ENCODE results near the gene AGAP3. TPM values are rescaled to one million over a fixed set of nuclear protein-coding genes. Genes with fewer than 3 reads are reported as not detected.
A peak's percentile ranks its signal among the peaks of the same experiment; 100 is the strongest.

Gene AGAP3
- total and polyA plus RNA-seq, 2 donors from 2014 or later: 35.8 to 64.4 TPM

DNA sequence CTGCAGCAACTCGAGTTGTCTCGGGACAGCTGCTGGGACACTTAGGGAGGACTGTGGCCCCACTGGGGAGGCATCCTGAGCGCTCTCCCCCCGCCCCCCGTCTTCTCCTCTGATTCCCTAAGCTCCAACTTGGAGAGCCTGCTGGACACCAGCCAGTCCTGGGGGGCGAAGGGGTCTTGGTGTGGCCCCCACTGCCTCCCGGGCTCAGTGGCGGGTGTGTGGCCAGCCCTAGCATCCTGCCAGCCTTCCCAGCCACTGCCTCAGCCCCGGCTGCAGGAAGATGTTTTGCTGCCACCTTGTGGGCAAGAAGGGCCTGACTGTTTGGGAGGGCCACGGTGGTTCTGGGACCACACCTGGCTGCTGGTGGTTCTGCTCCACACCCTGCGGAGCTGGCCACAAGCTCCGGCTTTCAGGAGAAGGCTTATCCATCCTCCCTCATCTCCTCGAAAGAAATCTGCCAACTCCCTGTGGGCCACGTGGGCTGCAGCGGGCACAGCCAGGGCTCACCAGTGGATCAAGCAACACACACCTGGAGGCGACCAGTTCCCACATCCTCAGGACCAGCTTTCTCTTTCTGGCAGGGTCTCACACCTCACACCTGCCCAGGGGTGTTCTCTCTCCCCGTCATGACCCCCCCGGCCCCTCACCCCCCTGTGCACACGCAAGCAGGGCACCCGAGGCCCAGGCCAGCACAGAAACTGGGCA is 24.8 kb downstream of the AGAP3 start:
- FAIRE-seq (no peak), DNase-seq (peak; percentile 78 to 89 (median 83))
- Histone ChIP-seq H3K4me3 (ENCODE audit: low read length in 3 of 3) (no peak overlapping the region), H3K27me3 (ENCODE audit: control insufficient read depth, insufficient read depth, low read length) (no peaks in the 10 kb centered on the region), H3K9me3 (ENCODE audit: control insufficient read depth in 2 of 3, insufficient read depth in 1 of 3, low read length in 3 of 3) (no peaks in the 10 kb centered on the region), H3K27ac (ENCODE audit: low read depth in 2 of 2, low read length in 2 of 2) (no peak overlapping the region), H3K9ac (ENCODE audit: low read length in 3 of 3) (no peak overlapping the region), H3K4me1 (ENCODE audit: control insufficient read depth in 2 of 3, insufficient read depth in 2 of 3, low read depth in 1 of 3, low read length in 3 of 3) (no peaks in the 10 kb centered on the region), H3K36me3 (ENCODE audit: control insufficient read depth in 2 of 3, insufficient read depth in 3 of 3, low read length in 3 of 3) (no peaks in the 10 kb centered on the region)
- intact Hi-C loops (cut with DNase I): loop anchor here (10.0 kb wide), 1 partner anchor 206 kb away; no protein-coding TSS in a partner anchor
- TF ChIP-seq, protein P1, sequence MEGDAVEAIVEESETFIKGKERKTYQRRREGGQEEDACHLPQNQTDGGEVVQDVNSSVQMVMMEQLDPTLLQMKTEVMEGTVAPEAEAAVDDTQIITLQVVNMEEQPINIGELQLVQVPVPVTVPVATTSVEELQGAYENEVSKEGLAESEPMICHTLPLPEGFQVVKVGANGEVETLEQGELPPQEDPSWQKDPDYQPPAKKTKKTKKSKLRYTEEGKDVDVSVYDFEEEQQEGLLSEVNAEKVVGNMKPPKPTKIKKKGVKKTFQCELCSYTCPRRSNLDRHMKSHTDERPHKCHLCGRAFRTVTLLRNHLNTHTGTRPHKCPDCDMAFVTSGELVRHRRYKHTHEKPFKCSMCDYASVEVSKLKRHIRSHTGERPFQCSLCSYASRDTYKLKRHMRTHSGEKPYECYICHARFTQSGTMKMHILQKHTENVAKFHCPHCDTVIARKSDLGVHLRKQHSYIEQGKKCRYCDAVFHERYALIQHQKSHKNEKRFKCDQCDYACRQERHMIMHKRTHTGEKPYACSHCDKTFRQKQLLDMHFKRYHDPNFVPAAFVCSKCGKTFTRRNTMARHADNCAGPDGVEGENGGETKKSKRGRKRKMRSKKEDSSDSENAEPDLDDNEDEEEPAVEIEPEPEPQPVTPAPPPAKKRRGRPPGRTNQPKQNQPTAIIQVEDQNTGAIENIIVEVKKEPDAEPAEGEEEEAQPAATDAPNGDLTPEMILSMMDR (IDR thresholded peaks at IDR 0.05; ENCODE audit: borderline replicate concordance, extremely low read depth, insufficient read depth): peak; percentile 97

- no peaks in the 10 kb centered on the region for H3K4me1 ChIP-seq (ENCODE audit: control insufficient read depth in 2 of 3, insufficient read depth in 2 of 3, low read depth in 1 of 3, low read length in 3 of 3)
- H3K9me3 ChIP-seq (ENCODE audit: control insufficient read depth in 2 of 3, insufficient read depth in 1 of 3, low read length in 3 of 3): no peaks in the 10 kb centered on the region
- peaks cover 0 to 3% (median 2%) of the 10 kb centered on the region in 3 donors for H3K36me3 ChIP-seq (ENCODE audit: control insufficient read depth in 2 of 3, insufficient read depth in 3 of 3, low read length in 3 of 3)
- no peak overlapping the region for H3K27ac ChIP-seq (ENCODE audit: low read depth in 2 of 2, low read length in 2 of 2)
- FAIRE-seq (no peak), DNase-seq (peak in 4 of 5 donors; percentile 56 to 73 (median 60))
- H3K4me3 ChIP-seq (ENCODE audit: low read length in 3 of 3): no peak overlapping the region
- no peaks in the 10 kb centered on the region for H3K27me3 ChIP-seq (ENCODE audit: control insufficient read depth, insufficient read depth, low read length)
- intact Hi-C loops (cut with DNase I): loop anchor here (10.0 kb wide), 1 partner anchor 209 kb away; no protein-coding TSS in a partner anchor
- TF ChIP-seq, protein P1 (IDR thresholded peaks at IDR 0.05; ENCODE audit: borderline replicate concordance, extremely low read depth, insufficient read depth): no peak
- H3K9ac ChIP-seq (ENCODE audit: low read length in 3 of 3): no peak overlapping the region
Measured at GRCh38 chr7:151113344-151114150, 27.3 kb downstream of the AGAP3 start.

DNA sequence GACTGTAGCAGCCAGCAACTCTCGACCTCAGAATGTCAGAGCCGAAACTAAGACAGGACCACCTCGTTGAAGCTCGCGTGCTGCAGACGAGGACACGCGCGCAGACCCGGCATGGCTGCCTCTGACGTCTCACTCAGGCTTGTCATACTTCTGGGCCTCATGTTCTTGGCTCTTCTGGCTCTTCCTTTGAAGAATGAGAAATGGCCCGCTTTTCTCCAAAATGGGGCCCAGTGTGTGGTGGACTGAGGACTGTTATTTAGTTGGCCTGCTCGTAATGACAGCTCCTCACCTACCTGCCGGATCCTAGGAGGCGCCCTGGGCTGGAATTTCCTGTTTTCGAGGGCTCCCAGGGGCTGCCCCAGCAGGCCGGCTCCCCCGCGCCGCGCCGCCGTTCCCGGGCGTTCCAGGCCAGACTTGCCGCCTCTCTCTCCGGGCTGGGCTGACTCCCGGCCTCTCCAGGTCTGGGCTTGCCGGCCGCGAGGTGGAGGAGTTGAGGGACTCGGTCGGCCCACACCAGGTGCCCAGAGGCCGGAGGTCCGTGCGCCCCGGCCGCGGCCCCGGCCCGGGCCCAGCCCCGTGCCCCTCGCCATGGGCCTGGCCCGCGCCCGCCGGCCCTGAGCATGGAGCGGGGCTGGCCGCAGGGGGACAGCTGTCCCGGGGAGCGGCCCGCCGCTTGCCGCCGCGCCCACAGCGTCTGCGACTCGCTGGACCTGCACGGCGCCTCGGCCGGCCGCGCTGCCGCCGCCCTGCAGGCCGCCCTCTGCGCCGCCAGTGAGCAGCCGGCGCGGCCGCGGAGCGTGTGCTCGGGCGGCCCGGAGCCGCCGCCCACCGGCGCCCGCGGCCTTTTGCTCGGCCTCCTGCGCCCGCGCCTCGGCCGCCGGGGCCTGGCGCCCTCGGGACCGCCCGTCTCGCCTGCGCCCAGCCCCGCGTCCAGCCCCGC is 28.1 kb downstream of the AGAP3 start:
- H3K9me3 ChIP-seq (ENCODE audit: control insufficient read depth in 2 of 3, insufficient read depth in 1 of 3, low read length in 3 of 3): no peaks in the 10 kb centered on the region
- H3K4me1 ChIP-seq (ENCODE audit: control insufficient read depth in 2 of 3, insufficient read depth in 2 of 3, low read depth in 1 of 3, low read length in 3 of 3): no peaks in the 10 kb centered on the region
- peak in 4 of 5 donors; percentile 70 to 80 (median 76) for DNase-seq

More for the DNA sequence above, 28.1 kb downstream of the AGAP3 start:
- Histone ChIP-seq H3K27me3 (ENCODE audit: control insufficient read depth, insufficient read depth, low read length) (no peaks in the 10 kb centered on the region), H3K27ac (ENCODE audit: low read depth in 2 of 2, low read length in 2 of 2) (no peak overlapping the region), H3K36me3 (ENCODE audit: control insufficient read depth in 2 of 3, insufficient read depth in 3 of 3, low read length in 3 of 3) (peaks cover 0 to 12% (median 5%) of the 10 kb centered on the region in 3 donors), H3K4me3 (ENCODE audit: low read length in 3 of 3) (no peak overlapping the region), H3K9ac (ENCODE audit: low read length in 3 of 3) (no peak overlapping the region)
- TF ChIP-seq, protein P1 (IDR thresholded peaks at IDR 0.05; ENCODE audit: borderline replicate concordance, extremely low read depth, insufficient read depth): no peak
- intact Hi-C loops (cut with DNase I): loop anchor here (10.0 kb wide), 1 partner anchor 210 kb away; no protein-coding TSS in a partner anchor
- no peak for FAIRE-seq
